Testis (tissue), 2 donors: ENCODE measurements around the gene METRNL.

ENCODE experiments used
- POLR2A ChIP-seq: fragments of 450-650 bp; IDR thresholded peaks from one replicate; pipeline ENCODE4 v1.6.1; 2017; ENCODE audit warnings: antibody characterized with exemption, mild to moderate bottlenecking, moderate library complexity
- TF ChIP-seq, protein P1 (sequence below), 3 experiments: fragments of 450-650 bp in 2 of 3; fragments of 200-600 bp in 1 of 3; sonication (generic) in 1 of 3; IDR thresholded peaks; one replicate each; pipeline ENCODE4 v1.5.1; 2016 to 2019; ENCODE audit warnings: antibody characterized with exemption in 3 of 3, mild to moderate bottlenecking in 2 of 3, moderate library complexity in 1 of 3

DNA sequence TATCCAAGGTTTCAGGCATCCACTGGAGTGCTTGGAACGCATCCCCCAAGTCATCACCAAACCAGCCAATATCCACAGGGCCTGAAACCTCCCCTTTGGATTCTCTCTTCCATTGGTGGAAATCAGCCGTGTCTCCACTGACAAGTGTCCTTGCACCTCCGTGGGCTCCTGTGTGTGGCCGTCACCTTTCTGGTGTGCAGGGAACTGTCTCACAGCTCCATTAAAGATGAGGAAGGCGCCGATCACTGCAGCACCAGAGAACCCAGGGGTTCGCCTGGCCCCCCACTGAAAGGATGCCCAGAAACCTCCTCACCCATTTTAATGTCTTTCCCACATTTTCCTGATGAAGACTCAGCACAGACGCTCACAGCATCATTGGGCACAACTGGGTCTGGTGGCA is 17.8 kb upstream of the METRNL start:
- TF ChIP-seq, protein P1, sequence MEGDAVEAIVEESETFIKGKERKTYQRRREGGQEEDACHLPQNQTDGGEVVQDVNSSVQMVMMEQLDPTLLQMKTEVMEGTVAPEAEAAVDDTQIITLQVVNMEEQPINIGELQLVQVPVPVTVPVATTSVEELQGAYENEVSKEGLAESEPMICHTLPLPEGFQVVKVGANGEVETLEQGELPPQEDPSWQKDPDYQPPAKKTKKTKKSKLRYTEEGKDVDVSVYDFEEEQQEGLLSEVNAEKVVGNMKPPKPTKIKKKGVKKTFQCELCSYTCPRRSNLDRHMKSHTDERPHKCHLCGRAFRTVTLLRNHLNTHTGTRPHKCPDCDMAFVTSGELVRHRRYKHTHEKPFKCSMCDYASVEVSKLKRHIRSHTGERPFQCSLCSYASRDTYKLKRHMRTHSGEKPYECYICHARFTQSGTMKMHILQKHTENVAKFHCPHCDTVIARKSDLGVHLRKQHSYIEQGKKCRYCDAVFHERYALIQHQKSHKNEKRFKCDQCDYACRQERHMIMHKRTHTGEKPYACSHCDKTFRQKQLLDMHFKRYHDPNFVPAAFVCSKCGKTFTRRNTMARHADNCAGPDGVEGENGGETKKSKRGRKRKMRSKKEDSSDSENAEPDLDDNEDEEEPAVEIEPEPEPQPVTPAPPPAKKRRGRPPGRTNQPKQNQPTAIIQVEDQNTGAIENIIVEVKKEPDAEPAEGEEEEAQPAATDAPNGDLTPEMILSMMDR (IDR thresholded peaks at IDR 0.05) = no peak
- TF ChIP-seq POLR2A = no peak
